Motor neuron (in vitro differentiated cells): Measurements from ENCODE around the gene PRLR. TPM values are rescaled to one million over a fixed set of nuclear protein-coding genes. Genes with fewer than 3 reads are reported as not detected.

Experiments used
- ATAC-seq, 8 experiments: fragments of 200-7000 bp; cut with Tn5 transposase; replicated peaks in 6 of 8; 2 replicates each; pipeline ENCODE4 v1.8.0; 2021; ENCODE audit warnings: mild to moderate bottlenecking in 8 of 8, moderate library complexity in 8 of 8
- H3K27ac ChIP-seq, 2 donors: fragments of 250-450 bp; sonication (Bioruptor Pico); 2 replicates each; pipeline ENCODE4 v1.9.0; 2021; ENCODE audit warnings: antibody characterized with exemption in 2 of 2, mild to moderate bottlenecking in 2 of 2, moderate library complexity in 1 of 2
- H3K4me1 ChIP-seq, 2 donors: fragments of 250-450 bp; sonication (Bioruptor Pico); replicated peaks in 1 of 2; 2 replicates each; pipeline ENCODE4 v1.6.1; 2021; ENCODE audit warnings: antibody characterized with exemption in 2 of 2, mild to moderate bottlenecking in 2 of 2, moderate library complexity in 1 of 2
- H3K4me3 ChIP-seq, 5 donors: fragments of 250-450 bp; sonication (Bioruptor Pico); 2 replicates each; pipeline ENCODE4 v1.9.0; 2021; ENCODE audit warnings: antibody characterized with exemption in 5 of 5, mild to moderate bottlenecking in 5 of 5, moderate library complexity in 4 of 5
- WGBS, 10 experiments: fragments of 450-650 bp; shearing (Covaris generic); methylation state at CpG; one replicate each; pipeline ENCODE4 v1.0.0; 2022; 5-methylcytosine and 5-hydroxymethylcytosine counted together
- in situ Hi-C, 9 experiments: fragments of 400-800 bp; cut with MboI; loops; one replicate each; pipeline ENCODE4 v1.15.0; 2021; ENCODE audit warnings: low sequenced_read_pairs in 9 of 9, low pct_unique_long_range_greater_than_20kb in 2 of 9; ENCODE audit not compliant: unreplicated experiment in 9 of 9
- total RNA-seq, 8 experiments: library from RNA; unstranded; fragments of 300-600 nt; gene quantifications; 2 replicates each; pipeline versions ENCODE4 v1.2.3 to v1.2.4, GENCODE V29; 2022

PRLR gene
- total RNA-seq, 8 experiments from 2014 or later, result 0.22 to 6.6 (median 1.2) TPM

GRCh38 chr5:35145691-35146317 is 84.5 kb downstream of the PRLR start:
- no peak overlapping the region for H3K4me3 ChIP-seq
- ATAC-seq, result no peak
- in situ Hi-C loops, result no loop called here
- no peak overlapping the region for H3K27ac ChIP-seq
- peaks cover 0 to 30% of the 10 kb centered on the region in 2 donors for H3K4me1 ChIP-seq
- 20 to 86% (median 74%) methylated on average over 1 to 2 of the region's 2 CpGs; no CpG with 5 or more reads in 1 of the 10 experiments for WGBS, 10 experiments

DNA sequence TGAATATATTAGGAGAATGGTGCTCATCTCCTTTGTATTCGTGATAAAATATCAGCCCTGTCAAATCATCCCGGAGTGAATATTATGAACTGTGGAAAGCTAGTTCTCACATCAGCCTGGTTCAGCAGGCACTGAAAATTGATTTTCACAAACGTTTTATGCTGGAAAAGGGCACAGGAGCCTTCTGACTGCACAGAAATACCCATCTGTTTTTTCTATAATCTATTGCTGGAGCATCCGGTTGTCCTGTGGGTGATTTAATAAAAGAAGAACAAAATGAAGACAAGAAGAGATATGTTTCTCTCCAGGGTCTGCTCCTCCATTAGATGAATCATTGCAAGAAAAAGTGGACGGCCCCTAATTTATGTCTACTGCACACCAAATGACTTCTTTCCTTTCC is 85.3 kb downstream of the PRLR start:
- 34 to 94% (median 67%) methylated on average over 1 to 5 of the region's 5 CpGs; no CpG with 5 or more reads in 1 of the 10 experiments for WGBS, 10 experiments
- H3K4me3 ChIP-seq, result no peak overlapping the region
- no peak overlapping the region for H3K27ac ChIP-seq
- in situ Hi-C loops, result no loop called here
- peaks cover 0 to 30% of the 10 kb centered on the region in 2 donors for H3K4me1 ChIP-seq
- peak in 5 of 8 experiments; percentile 33 to 93 (median 73) for ATAC-seq

- WGBS, 10 experiments, result 6 to 100% (median 92%) methylated on average over 2 to 3 of the region's 3 CpGs
- no peak for ATAC-seq
- in situ Hi-C loops, result no loop called here
- Histone ChIP-seq H3K4me1 (peaks cover 0 to 30% of the 10 kb centered on the region in 2 donors), H3K4me3 (no peak overlapping the region), H3K27ac (no peak overlapping the region)
These were observed 86.4 kb downstream of the PRLR start for GRCh38 chr5:35143841-35144240.

- no peak overlapping the region for H3K27ac ChIP-seq
- in situ Hi-C loops, result no loop called here
- H3K4me1 ChIP-seq, result peaks cover 0 to 19% of the 10 kb centered on the region in 2 donors
- 74 to 100% (median 90%) methylated on average over 1 to 4 of the region's 4 CpGs; no CpG with 5 or more reads in 1 of the 10 experiments for WGBS, 10 experiments
- ATAC-seq, result no peak
- H3K4me3 ChIP-seq, result no peak overlapping the region
These were observed 88.5 kb downstream of the PRLR start for GRCh38 chr5:35141739-35142138.

- H3K4me3 ChIP-seq, result no peak overlapping the region
- H3K4me1 ChIP-seq, result no peaks in the 10 kb centered on the region
- no peak overlapping the region for H3K27ac ChIP-seq
- 0 to 100% (median 69%) methylated on average over 1 of the region's 1 CpG; no CpG with 5 or more reads in 2 of the 10 experiments for WGBS, 10 experiments
- in situ Hi-C loops, result no loop called here
- ATAC-seq, result peak in 3 of 8 experiments; percentile 57 to 77 (median 67)
These were observed 92.1 kb downstream of the PRLR start for GRCh38 chr5:35138232-35138631.

DNA sequence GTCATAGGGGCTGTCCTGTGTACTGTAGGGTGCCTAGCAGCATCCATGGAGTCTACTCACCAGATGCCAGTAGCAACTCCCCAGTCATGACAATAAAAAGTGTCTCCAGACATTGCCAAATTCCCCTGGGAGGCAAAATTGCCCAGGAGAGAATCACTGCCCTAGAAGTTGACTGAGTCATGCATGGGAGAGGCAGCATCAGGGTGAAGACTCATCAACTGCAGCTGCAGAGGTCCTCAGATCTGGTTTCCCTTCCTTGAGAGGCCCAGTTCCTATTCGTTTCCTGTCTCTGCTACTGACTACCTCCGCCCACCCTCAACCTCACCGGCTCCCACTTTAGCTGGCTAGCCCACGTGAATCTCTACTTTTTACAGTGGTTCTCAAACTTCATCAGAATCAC is 93.9 kb downstream of the PRLR start:
- in situ Hi-C loops, result no loop called here
- 0 to 100% (median 68%) methylated on average over 1 to 4 of the region's 4 CpGs; no CpG with 5 or more reads in 2 of the 10 experiments for WGBS, 10 experiments

GRCh38 chr5:35135239-35135700 is 95.0 kb downstream of the PRLR start:
- H3K4me1 ChIP-seq, result no peaks in the 10 kb centered on the region
- 86 to 100% (median 94%) methylated on average over 1 to 8 of the region's 9 CpGs; no CpG with 5 or more reads in 2 of the 10 experiments for WGBS, 10 experiments
- H3K4me3 ChIP-seq, result no peak overlapping the region
- ATAC-seq, result no peak
- H3K27ac ChIP-seq, result no peak overlapping the region
- in situ Hi-C loops, result no loop called here

More for the DNA sequence above, 93.9 kb downstream of the PRLR start:
- peak in 3 of 8 experiments; percentile 83 to 96 (median 93) for ATAC-seq
- H3K4me3 ChIP-seq, result no peak overlapping the region
- no peaks in the 10 kb centered on the region for H3K4me1 ChIP-seq
- no peak overlapping the region for H3K27ac ChIP-seq

GRCh38 chr5:35134278-35135030 is 95.8 kb downstream of the PRLR start:
- in situ Hi-C loops, result no loop called here
- 52 to 100% (median 86%) methylated on average over 1 to 6 of the region's 9 CpGs; no CpG with 5 or more reads in 1 of the 10 experiments for WGBS, 10 experiments
- H3K4me1 ChIP-seq, result no peaks in the 10 kb centered on the region
- ATAC-seq, result no peak
- no peak overlapping the region for H3K4me3 ChIP-seq
- no peak overlapping the region for H3K27ac ChIP-seq

DNA sequence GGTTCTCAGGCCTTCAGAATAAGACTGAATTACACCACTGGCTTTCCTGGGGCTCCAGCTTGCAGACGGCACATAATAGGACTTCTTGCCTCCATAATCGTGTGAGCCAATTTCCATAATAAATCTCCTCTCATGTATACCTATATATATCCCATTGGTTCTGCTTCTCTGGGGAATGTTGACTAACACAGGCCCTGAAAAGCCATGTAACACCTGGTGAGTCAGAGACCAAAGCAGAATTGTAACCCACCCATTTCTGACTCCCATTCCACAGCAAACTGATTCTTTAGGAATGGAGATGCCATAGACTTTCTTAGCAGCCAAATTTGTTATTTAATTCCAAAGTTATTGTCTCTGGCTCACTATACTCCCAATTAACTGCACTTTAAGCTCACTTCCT is 97.1 kb downstream of the PRLR start:
- H3K4me3 ChIP-seq, result no peak overlapping the region
- H3K27ac ChIP-seq, result no peak overlapping the region
- no peak for ATAC-seq
- H3K4me1 ChIP-seq, result no peaks in the 10 kb centered on the region
- WGBS, 10 experiments, result 10 to 100% (median 76%) methylated on average over 1 to 2 of the region's 2 CpGs; no CpG with 5 or more reads in 1 of the 10 experiments
- in situ Hi-C loops, result no loop called here

GRCh38 chr5:35131723-35132122 is 98.6 kb downstream of the PRLR start:
- ATAC-seq, result no peak
- Histone ChIP-seq H3K4me1 (no peaks in the 10 kb centered on the region), H3K4me3 (no peak overlapping the region), H3K27ac (no peak overlapping the region)
- in situ Hi-C loops, result no loop called here

DNA sequence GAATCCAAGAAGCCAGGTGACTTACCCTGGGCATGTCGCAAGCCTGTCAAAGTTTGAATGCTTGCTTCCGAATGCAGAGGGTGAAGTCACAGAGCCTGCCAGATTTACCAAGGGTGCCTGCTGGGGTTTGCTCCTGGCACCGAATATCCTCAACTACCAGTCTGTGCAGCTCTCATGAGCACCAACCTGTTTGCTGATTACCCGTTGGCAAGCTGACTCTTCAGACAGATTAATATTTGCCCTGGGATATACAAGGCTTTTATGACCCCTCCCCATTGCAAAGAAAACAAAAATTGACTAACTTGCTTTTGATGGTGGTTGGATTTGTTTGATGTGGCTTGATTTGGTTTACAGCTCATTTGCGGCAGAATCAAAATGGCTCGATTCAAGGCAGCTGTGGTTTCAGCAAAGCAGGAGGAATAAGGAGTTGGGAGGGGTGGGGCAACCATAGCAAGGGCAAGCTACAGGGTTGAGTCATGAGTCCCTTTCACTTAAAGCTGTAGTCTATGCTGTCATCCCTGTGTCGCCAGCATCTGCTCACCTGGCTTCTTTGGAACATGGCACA is 100.3 kb downstream of the PRLR start:
- in situ Hi-C loops, result no loop called here
- Histone ChIP-seq H3K4me1 (no peaks in the 10 kb centered on the region), H3K27ac (no peak overlapping the region), H3K4me3 (no peak overlapping the region)
- peak in 2 of 8 experiments; percentile 57 to 85 for ATAC-seq
- 0 to 100% (median 90%) methylated on average over 1 to 5 of the region's 7 CpGs; no CpG with 5 or more reads in 2 of the 10 experiments for WGBS, 10 experiments

- WGBS, 10 experiments, result 0 to 88% (median 67%) methylated on average over 1 of the region's 1 CpG; no CpG with 5 or more reads in 3 of the 10 experiments
- Histone ChIP-seq H3K4me1 (no peaks in the 10 kb centered on the region), H3K27ac (no peak overlapping the region), H3K4me3 (no peak overlapping the region)
- in situ Hi-C loops, result no loop called here
- ATAC-seq, result peak in 2 of 8 experiments; percentile 63 to 73
These were observed 101.0 kb downstream of the PRLR start for GRCh38 chr5:35129276-35129675.

DNA sequence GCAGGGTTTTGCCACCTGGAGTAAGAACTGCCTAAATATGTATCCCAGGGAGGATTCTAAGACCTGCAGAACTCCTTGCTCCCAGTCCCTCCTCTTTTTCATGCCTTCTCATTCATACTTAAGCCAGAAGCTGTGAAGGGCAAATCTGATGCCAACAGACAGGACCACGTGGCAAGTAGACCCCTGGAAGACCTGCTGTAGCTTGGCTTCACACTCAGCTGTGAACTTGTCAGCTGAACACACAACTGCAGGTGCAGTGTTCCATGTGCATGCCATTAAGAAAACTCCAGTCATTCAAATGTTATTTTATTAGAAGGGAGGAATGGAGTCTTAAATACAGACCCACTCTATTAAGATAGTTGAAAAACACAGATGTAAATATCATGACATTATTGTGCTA is 103.3 kb downstream of the PRLR start:
- Histone ChIP-seq H3K4me3 (no peak overlapping the region), H3K27ac (no peak overlapping the region), H3K4me1 (no peaks in the 10 kb centered on the region)
- ATAC-seq, result no peak
- WGBS, 10 experiments, result 60 to 100% (median 72%) methylated on average over 1 of the region's 1 CpG; no CpG with 5 or more reads in 6 of the 10 experiments
- in situ Hi-C loops, result no loop called here
